ENCODE results near the gene PPP6R2.

GRCh38 chr22:50476868-50477267, 133.7 kb downstream of the PPP6R2 start:
- TF ChIP-seq POLR2A (IDR thresholded peaks at IDR 0.05), result no peak
- TF ChIP-seq, protein P1, sequence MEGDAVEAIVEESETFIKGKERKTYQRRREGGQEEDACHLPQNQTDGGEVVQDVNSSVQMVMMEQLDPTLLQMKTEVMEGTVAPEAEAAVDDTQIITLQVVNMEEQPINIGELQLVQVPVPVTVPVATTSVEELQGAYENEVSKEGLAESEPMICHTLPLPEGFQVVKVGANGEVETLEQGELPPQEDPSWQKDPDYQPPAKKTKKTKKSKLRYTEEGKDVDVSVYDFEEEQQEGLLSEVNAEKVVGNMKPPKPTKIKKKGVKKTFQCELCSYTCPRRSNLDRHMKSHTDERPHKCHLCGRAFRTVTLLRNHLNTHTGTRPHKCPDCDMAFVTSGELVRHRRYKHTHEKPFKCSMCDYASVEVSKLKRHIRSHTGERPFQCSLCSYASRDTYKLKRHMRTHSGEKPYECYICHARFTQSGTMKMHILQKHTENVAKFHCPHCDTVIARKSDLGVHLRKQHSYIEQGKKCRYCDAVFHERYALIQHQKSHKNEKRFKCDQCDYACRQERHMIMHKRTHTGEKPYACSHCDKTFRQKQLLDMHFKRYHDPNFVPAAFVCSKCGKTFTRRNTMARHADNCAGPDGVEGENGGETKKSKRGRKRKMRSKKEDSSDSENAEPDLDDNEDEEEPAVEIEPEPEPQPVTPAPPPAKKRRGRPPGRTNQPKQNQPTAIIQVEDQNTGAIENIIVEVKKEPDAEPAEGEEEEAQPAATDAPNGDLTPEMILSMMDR (IDR thresholded peaks at IDR 0.05), result no peak

Data from thyroid gland (tissue), 4 donors.